Measurements from ENCODE around the gene RAB43.

RAB43 gene

DNA sequence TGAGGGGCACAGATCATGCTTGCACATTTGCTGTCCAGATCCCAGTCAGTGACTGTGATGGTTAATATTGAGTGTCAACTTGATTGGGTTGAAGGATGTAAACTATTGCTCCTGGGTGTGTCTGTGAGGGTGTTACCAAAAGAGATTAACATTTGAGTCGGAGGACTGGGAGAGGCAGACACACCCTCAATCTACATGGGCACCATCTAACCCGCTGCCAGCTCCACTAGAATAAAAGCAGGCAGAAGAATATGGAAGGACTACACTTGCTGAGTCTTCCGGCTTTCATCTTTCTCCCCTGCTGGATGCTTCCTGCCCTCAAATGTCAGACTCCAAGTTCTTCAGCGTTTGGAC, 55.9 kb downstream of the RAB43 start:
- DNase-seq (ENCODE audit: extremely low read depth, low read depth), result no peak
- TF ChIP-seq CTCF (IDR thresholded peaks at IDR 0.05; ENCODE audit: low read depth, low read length), result no peak

- no peak for TF ChIP-seq CTCF (IDR thresholded peaks at IDR 0.05; ENCODE audit: low read depth, low read length)
Measured at GRCh38 chr3:129065016-129065719, 56.4 kb downstream of the RAB43 start.

DNA sequence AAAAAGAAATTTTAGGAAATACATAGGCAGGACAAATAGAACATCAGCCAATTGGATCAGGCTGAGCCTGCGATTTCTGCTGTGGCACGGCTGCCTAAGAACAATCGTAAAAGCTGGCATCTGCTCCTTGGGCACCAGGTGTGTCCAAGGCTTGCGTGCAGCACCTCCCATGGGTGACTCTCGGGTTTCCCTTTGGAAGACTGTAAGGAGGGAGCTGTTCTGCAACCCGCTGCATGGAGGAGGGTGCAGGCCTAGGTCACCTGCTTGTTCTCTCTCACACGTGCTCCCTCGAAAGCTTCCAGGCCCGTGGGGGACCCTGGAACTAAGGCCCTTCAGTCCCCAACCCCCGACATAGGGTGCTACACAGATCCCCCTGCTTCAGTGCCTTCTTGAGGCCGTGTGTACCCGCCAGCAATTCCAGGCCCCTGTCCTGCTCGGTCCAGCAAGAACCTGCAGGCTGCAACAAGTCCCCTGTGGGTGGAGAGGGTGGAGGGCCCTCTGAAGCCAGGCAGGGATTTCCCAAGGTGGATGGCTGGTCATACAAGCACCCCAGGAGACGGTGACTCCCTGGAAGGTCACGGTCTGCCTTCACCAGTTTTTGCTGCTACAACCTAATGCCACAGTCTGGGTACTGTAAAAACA, 57.6 kb downstream of the RAB43 start:
- TF ChIP-seq CTCF (IDR thresholded peaks at IDR 0.05; ENCODE audit: low read depth, low read length), result no peak
- DNase-seq (ENCODE audit: extremely low read depth, low read depth), result no peak

More at GRCh38 chr3:129065016-129065719, 56.4 kb downstream of the RAB43 start:
- no peak for DNase-seq (ENCODE audit: extremely low read depth, low read depth)

GRCh38 chr3:129063091-129063640, 58.4 kb downstream of the RAB43 start:
- no peak for TF ChIP-seq CTCF (IDR thresholded peaks at IDR 0.05; ENCODE audit: low read depth, low read length)
- DNase-seq (ENCODE audit: extremely low read depth, low read depth), result no peak

DNA sequence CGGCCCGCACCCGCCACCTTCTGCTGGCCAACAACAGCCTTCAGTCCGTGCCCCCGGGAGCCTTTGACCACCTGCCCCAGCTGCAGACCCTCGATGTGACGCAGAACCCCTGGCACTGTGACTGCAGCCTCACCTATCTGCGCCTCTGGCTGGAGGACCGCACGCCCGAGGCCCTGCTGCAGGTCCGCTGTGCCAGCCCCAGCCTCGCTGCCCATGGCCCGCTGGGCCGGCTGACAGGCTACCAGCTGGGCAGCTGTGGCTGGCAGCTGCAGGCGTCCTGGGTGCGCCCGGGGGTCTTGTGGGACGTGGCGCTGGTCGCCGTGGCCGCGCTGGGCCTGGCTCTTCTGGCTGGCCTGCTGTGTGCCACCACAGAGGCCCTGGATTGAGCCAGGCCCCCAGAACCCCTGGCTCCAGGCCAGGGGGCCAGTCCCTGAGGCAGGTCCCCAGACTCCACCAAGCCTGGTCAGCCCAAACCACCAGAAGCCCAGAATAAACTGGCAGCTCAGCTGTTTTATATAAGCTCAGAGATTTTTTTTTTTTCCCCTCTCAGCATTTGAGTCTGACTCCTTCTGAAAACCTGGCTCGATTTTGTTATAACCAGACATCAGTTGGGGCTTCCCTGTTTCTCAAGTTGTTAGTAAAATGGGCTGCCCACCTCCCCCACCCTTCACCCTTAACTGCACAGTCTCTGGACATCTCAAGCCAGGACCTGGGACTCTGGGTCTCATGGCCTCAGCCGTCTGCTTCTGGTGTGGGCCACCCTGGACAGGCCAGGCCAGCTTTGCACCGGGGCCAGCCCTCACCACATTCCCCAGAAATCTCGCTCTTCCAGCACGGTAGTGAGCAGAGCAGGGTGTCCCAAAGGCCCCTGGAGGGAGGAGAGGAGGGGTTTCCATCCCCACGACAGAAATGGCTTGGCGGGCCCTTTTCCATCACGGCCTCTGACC, 59.4 kb downstream of the RAB43 start:
- TF ChIP-seq CTCF (IDR thresholded peaks at IDR 0.05; ENCODE audit: low read depth, low read length), result no peak

DNA sequence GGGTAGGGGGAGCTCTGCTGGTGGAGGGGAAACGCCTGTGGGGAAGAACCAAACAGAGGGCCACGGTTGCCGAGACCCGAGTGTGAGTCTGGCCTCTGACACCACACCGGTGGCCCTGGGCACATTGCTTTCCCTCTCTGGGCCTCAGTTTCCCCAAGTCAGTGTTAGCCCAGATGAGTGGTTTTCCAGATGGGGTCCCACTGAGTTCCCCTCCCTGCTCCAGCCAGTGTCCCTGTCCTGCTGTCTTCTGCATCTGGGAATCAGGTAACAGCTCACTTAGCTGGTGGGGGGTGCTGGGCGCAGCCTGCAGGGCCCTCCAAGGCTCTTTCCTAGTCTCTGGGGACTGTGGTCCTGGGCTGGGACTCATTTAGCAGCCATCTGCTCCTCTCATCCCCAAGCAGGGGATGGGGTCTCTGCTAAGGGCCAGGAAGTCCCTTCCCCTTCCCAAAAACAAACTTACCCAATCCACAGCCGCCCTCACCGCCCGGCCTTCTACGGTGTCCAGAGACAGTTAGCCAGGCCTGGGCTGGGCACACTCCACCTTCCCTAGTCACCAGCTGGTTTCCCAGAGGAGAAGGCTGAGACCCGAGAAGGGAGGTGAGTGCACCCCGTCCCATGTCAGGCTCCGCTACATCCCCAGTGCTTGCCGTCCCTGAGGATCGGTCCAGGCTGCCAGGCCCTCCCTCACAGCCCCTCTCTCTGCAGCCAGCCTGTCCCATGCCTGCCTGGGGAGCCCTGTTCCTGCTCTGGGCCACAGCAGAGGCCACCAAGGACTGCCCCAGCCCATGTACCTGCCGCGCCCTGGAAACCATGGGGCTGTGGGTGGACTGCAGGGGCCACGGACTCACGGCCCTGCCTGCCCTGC, 60.3 kb downstream of the RAB43 start:
- DNase-seq (ENCODE audit: extremely low read depth, low read depth), result no peak
- TF ChIP-seq CTCF (IDR thresholded peaks at IDR 0.05; ENCODE audit: low read depth, low read length), result no peak

More for the DNA sequence above, 59.4 kb downstream of the RAB43 start:
- DNase-seq (ENCODE audit: extremely low read depth, low read depth), result no peak
